ENCODE results near the gene CHMP1B. TPM values are rescaled to one million over a fixed set of nuclear protein-coding genes. Genes with fewer than 3 reads are reported as not detected.

The CHMP1B gene
- total RNA-seq, 2 experiments from 2014 or later, result 21.2 to 22.0 TPM

- H3K36me3 Mint-ChIP-seq, result peaks cover 9% of the 10 kb centered on the region
- intact Hi-C loops (cut with micrococcal nuclease), result no loop called here
- POLR2A ChIA-PET, result no interaction called here
- H3K27me3 Mint-ChIP-seq, result no peaks in the 10 kb centered on the region
- peaks cover 7% of the 10 kb centered on the region for H3K9me3 Mint-ChIP-seq
- no peaks in the 10 kb centered on the region for H3K4me1 Mint-ChIP-seq (ENCODE audit: low read depth)
- H3K4me3 Mint-ChIP-seq, result no peak overlapping the region
- no peak for DNase-seq
- no peak overlapping the region for H3K27ac Mint-ChIP-seq
- CTCF ChIA-PET, result interaction anchor here (0.8 kb wide), 1 partner anchor 10 kb away, joined by 3 read pairs; no protein-coding TSS in a partner anchor
Measured at GRCh38 chr18:11877497-11878135, 26.4 kb downstream of the CHMP1B start.

GRCh38 chr18:11880586-11881304 lies 29.5 kb downstream of the CHMP1B start:
- peaks cover 19% of the 10 kb centered on the region for H3K36me3 Mint-ChIP-seq
- H3K9me3 Mint-ChIP-seq, result peaks cover 2% of the 10 kb centered on the region
- ChIA-PET CTCF (no interaction called here), POLR2A (no interaction called here)
- no peak overlapping the region for H3K27ac Mint-ChIP-seq
- H3K4me3 Mint-ChIP-seq, result no peak overlapping the region
- H3K27me3 Mint-ChIP-seq, result no peaks in the 10 kb centered on the region
- no peak for DNase-seq
- intact Hi-C loops (cut with micrococcal nuclease), result no loop called here
- no peaks in the 10 kb centered on the region for H3K4me1 Mint-ChIP-seq (ENCODE audit: low read depth)

GRCh38 chr18:11882636-11883035 lies 31.4 kb downstream of the CHMP1B start:
- H3K9me3 Mint-ChIP-seq, result no peaks in the 10 kb centered on the region
- ChIA-PET POLR2A (no interaction called here), CTCF (no interaction called here)

GRCh38 chr18:11883153-11883552 lies 31.9 kb downstream of the CHMP1B start:
- Mint-ChIP-seq H3K4me3 (no peak overlapping the region), H3K4me1 (ENCODE audit: low read depth) (peaks cover 9% of the 10 kb centered on the region), H3K9me3 (no peaks in the 10 kb centered on the region), H3K36me3 (peaks cover 28% of the 10 kb centered on the region), H3K27ac (no peak overlapping the region), H3K27me3 (no peaks in the 10 kb centered on the region)
- DNase-seq, result no peak
- intact Hi-C loops (cut with micrococcal nuclease), result no loop called here
- ChIA-PET POLR2A (no interaction called here), CTCF (no interaction called here)

More at GRCh38 chr18:11882636-11883035, 31.4 kb downstream of the CHMP1B start:
- Mint-ChIP-seq H3K4me1 (ENCODE audit: low read depth) (peaks cover 6% of the 10 kb centered on the region), H3K27me3 (no peaks in the 10 kb centered on the region), H3K27ac (no peak overlapping the region), H3K4me3 (no peak overlapping the region), H3K36me3 (peaks cover 28% of the 10 kb centered on the region)
- intact Hi-C loops (cut with micrococcal nuclease), result no loop called here
- DNase-seq, result no peak

GRCh38 chr18:11884396-11885030 lies 33.3 kb downstream of the CHMP1B start:
- intact Hi-C loops (cut with micrococcal nuclease), result no loop called here
- Mint-ChIP-seq H3K4me1 (ENCODE audit: low read depth) (peaks cover 9% of the 10 kb centered on the region), H3K36me3 (peaks cover 28% of the 10 kb centered on the region), H3K4me3 (no peak overlapping the region), H3K27me3 (no peaks in the 10 kb centered on the region), H3K27ac (no peak overlapping the region), H3K9me3 (no peaks in the 10 kb centered on the region)
- CTCF ChIA-PET, result no interaction called here
- no peak for DNase-seq
- POLR2A ChIA-PET, result no interaction called here

GRCh38 chr18:11885278-11885947 lies 34.2 kb downstream of the CHMP1B start:
- intact Hi-C loops (cut with micrococcal nuclease), result no loop called here
- POLR2A ChIA-PET, result no interaction called here
- Mint-ChIP-seq H3K4me3 (no peak overlapping the region), H3K27me3 (no peaks in the 10 kb centered on the region), H3K27ac (no peak overlapping the region), H3K9me3 (no peaks in the 10 kb centered on the region), H3K36me3 (peaks cover 32% of the 10 kb centered on the region), H3K4me1 (ENCODE audit: low read depth) (peaks cover 9% of the 10 kb centered on the region)
- CTCF ChIA-PET, result no interaction called here
- no peak for DNase-seq

- no peak overlapping the region for H3K27ac Mint-ChIP-seq
- H3K4me1 Mint-ChIP-seq (ENCODE audit: low read depth), result peaks cover 9% of the 10 kb centered on the region
- ChIA-PET CTCF (interaction anchor here (1.0 kb wide), 1 partner anchor 9 kb away, joined by 3 read pairs; no protein-coding TSS in a partner anchor), POLR2A (no interaction called here)
- H3K9me3 Mint-ChIP-seq, result no peaks in the 10 kb centered on the region
- H3K36me3 Mint-ChIP-seq, result peaks cover 34% of the 10 kb centered on the region
- intact Hi-C loops (cut with micrococcal nuclease), result no loop called here
- H3K4me3 Mint-ChIP-seq, result no peak overlapping the region
- no peaks in the 10 kb centered on the region for H3K27me3 Mint-ChIP-seq
- DNase-seq, result no peak
Measured at GRCh38 chr18:11886577-11887110, 35.4 kb downstream of the CHMP1B start.

GRCh38 chr18:11887328-11888128 lies 36.3 kb downstream of the CHMP1B start:
- no peak for DNase-seq
- no peaks in the 10 kb centered on the region for H3K9me3 Mint-ChIP-seq
- H3K27me3 Mint-ChIP-seq, result no peaks in the 10 kb centered on the region
- H3K4me1 Mint-ChIP-seq (ENCODE audit: low read depth), result peaks cover 9% of the 10 kb centered on the region
- H3K4me3 Mint-ChIP-seq, result no peak overlapping the region
- ChIA-PET POLR2A (no interaction called here), CTCF (interaction anchor here (1.0 to 1.5 kb wide), 2 partner anchors 9 to 50 kb away, joined by 3 to 4 read pairs; no protein-coding TSS in a partner anchor)
- intact Hi-C loops (cut with micrococcal nuclease), result no loop called here
- no peak overlapping the region for H3K27ac Mint-ChIP-seq
- peaks cover 35% of the 10 kb centered on the region for H3K36me3 Mint-ChIP-seq

GRCh38 chr18:11888726-11889125 lies 37.5 kb downstream of the CHMP1B start:
- POLR2A ChIA-PET, result no interaction called here
- Mint-ChIP-seq H3K27ac (no peak overlapping the region), H3K27me3 (no peaks in the 10 kb centered on the region), H3K9me3 (no peaks in the 10 kb centered on the region), H3K36me3 (peaks cover 40% of the 10 kb centered on the region), H3K4me1 (ENCODE audit: low read depth) (peaks cover 9% of the 10 kb centered on the region), H3K4me3 (no peak overlapping the region)
- CTCF ChIA-PET, result interaction anchor here (1.1 to 1.5 kb wide), 2 partner anchors 49 to 156 kb away, joined by 4 read pairs; no protein-coding TSS in a partner anchor
- intact Hi-C loops (cut with micrococcal nuclease), result no loop called here
- DNase-seq, result no peak

- Mint-ChIP-seq H3K4me1 (ENCODE audit: low read depth) (peaks cover 9% of the 10 kb centered on the region), H3K9me3 (no peaks in the 10 kb centered on the region), H3K27ac (no peak overlapping the region), H3K4me3 (no peak overlapping the region), H3K36me3 (peaks cover 41% of the 10 kb centered on the region), H3K27me3 (no peaks in the 10 kb centered on the region)
- POLR2A ChIA-PET, result no interaction called here
- DNase-seq, result no peak
- intact Hi-C loops (cut with micrococcal nuclease), result no loop called here
- CTCF ChIA-PET, result interaction anchor here (0.6 to 1.5 kb wide), 3 partner anchors 9 to 156 kb away, joined by 4 read pairs; no protein-coding TSS in a partner anchor
Measured at GRCh38 chr18:11889284-11889683, 38.1 kb downstream of the CHMP1B start.

- no peak for DNase-seq
- Mint-ChIP-seq H3K4me1 (ENCODE audit: low read depth) (peaks cover 9% of the 10 kb centered on the region), H3K9me3 (no peaks in the 10 kb centered on the region), H3K27ac (no peak overlapping the region), H3K36me3 (peaks cover 38% of the 10 kb centered on the region), H3K27me3 (no peaks in the 10 kb centered on the region), H3K4me3 (no peak overlapping the region)
- ChIA-PET CTCF (no interaction called here), POLR2A (no interaction called here)
- intact Hi-C loops (cut with micrococcal nuclease), result no loop called here
Measured at GRCh38 chr18:11891737-11892136, 40.5 kb downstream of the CHMP1B start.
